NCI-H2107 (cell line): ENCODE data around the gene AMMECR1L.
A peak's percentile ranks its signal among the peaks of the same experiment; 100 is the strongest.
"Not testable (repeated sequence)": the region's sequence is repeated elsewhere in the genome, so short reads cannot be mapped to it uniquely, and the experiment has no call there.

Source experiments
- DNase-seq: peaks from one replicate; lab custom pipeline; 2025; lab: John Stamatoyannopoulos, UW

The AMMECR1L gene

GRCh38 chr2:127841466-127842178 lies 44.1 kb downstream of the AMMECR1L start:
- no peak for DNase-seq

DNA sequence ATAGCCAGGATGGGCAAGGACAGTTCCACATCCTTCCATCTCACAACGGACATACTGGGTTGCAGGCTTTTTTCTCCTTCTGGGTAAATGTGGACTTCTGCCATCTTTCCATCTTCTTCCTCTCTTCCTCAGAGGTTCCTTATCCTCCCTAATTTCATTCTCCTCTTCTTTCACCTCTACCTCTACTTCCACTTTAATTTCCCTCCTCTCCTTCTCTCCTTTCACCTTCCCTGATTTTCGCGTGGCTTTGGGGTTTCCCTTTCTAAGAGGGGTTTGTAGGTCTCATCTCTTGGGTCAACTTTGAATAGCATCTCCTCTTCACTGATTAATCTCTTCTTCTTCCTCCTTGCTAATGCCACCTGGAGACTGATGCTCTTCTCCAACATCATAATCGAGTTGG lies 44.9 kb downstream of the AMMECR1L start:
- no peak for DNase-seq

DNA sequence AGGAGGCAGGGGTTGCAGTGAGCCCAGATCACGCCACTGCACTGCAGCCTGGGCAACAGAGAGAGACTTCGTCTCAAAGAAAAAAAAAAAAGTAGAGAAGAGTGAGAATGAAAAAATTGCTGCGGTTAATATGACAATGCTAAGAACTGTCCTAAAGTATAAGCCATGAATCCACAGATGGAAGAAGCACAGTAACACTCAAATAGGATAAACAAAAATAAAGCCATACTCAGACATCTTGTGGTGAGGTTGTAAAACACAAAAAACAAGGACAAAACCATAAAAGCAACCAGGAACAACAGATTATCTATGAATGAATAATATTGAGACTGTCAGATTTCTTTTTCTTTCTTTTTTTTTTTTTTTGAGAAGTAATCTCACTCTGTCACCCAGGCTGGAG lies 50.8 kb downstream of the AMMECR1L start:
- no peak for DNase-seq

- DNase-seq = peak; percentile 72
These were observed 55.9 kb downstream of the AMMECR1L start for GRCh38 chr2:127829845-127830246.

- DNase-seq = not testable (repeated sequence)
These were observed 59.0 kb downstream of the AMMECR1L start for GRCh38 chr2:127826708-127827107.

GRCh38 chr2:127826047-127826446 lies 59.7 kb downstream of the AMMECR1L start:
- DNase-seq = peak; percentile 29

DNA sequence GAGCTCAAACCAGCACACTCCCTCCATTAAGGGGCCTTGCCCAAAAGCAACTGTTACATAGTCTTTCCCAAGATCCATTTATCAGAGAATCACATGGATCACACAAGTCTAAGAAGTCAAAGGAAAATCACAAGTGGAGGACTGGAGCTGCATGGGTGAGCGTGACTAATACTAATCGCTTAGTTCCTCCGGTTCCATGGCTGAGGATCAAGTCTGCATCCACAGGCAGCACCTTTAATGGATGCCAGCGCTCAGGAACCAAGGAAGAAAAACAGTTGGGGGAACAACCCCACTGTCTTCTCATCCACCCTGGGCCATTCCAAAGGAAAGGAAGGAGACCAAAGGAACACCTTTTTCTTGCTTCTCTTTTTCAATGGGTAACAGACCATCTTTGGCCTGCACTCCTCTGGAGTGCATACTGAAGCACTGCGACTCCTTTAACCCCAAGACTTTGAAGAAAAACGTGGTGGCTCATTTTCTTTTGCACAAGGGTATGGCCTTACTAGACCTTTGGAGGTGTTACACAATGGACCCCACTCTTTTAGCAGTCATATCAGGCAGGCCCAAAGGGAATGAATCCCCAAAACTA lies 65.6 kb downstream of the AMMECR1L start:
- DNase-seq = no peak

DNA sequence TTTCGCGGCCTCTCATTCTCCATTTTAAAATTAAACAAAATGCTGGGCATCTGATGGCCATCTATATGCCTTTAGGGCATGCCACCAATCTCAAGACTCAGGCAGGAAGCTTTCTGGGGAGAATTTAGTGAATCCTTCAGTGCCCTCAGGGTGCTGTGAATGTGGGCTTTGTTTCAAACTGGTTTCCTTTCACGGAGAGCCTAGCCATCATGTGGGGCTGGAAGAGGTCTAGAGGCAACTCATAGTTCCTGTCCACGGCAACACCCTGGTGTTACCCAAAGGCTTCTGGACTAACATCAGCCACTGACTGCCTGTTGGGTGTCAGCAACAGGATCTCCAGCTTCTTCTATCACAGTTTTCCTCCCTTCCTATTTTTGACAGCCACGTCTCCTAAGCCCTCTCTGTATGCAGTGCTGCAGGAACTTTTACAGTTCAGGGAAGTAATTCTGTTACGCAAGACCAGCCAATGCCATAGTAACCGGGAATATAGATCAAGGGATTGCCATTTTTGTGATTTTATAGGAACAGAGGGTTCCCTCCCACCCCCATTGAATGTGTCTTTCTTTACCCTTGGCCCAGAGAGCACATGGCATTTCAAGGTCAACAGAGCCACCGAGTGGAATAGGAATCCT lies 66.8 kb downstream of the AMMECR1L start:
- DNase-seq = no peak

- no peak for DNase-seq
These were observed 67.5 kb downstream of the AMMECR1L start for GRCh38 chr2:127818241-127818640.

GRCh38 chr2:127814677-127815076 lies 71.1 kb downstream of the AMMECR1L start:
- no peak for DNase-seq

- not testable (repeated sequence) for DNase-seq
These were observed 73.3 kb downstream of the AMMECR1L start for GRCh38 chr2:127812441-127812840.
